ENCODE measurements around the gene PRICKLE2. TPM values are rescaled to one million over a fixed set of nuclear protein-coding genes. Genes with fewer than 3 reads are reported as not detected.

PRICKLE2 gene
- total RNA-seq, 1 experiment from 2014 or later = 0.40 TPM

DNA sequence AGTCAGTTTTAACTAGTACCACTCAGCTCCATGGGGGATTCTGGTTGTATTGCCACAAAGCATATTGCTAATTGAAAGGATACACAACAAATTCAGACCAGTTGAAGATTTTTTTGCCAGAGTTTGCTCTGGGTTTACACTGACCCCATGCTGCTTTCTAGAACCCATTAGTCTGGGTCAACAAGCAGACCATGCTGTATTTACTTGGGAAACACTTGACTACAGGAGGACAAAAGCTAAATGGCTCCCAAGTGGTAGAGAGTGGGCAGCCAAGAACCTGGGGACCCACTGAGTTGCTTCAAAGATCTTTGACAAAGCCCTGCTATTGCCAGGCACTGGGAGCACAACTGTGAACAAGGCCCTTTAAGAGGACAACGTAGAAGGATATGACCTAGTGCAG, 115.2 kb downstream of the PRICKLE2 start:
- no peaks in the 10 kb centered on the region for H3K9me3 ChIP-seq
- no peaks in the 10 kb centered on the region for H3K27me3 ChIP-seq
- H3K4me3 ChIP-seq = no peak overlapping the region
- H3K36me3 ChIP-seq = no peaks in the 10 kb centered on the region
- DNase-seq = no peak

DNA sequence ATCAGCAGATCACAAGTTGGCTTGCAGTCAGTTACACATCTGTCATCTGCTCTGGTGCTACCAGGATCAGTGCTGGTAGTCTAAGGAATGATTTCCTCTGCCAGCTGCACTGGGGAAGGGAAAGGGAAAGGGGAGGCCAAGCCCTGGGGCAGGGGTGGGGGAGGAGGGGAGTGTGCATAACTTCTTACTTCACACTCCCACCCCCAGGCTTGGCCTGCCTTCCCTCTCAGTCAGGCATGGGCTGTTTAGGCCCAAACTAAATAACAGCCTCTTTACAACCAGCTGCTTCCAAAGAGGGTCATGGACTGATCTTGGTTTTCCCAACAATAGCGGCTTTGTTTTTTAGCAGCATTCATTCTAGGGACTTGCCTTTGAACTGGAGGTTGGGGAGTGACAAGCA, 115.8 kb downstream of the PRICKLE2 start:
- no peaks in the 10 kb centered on the region for H3K27me3 ChIP-seq
- DNase-seq = no peak
- H3K9me3 ChIP-seq = no peaks in the 10 kb centered on the region
- no peaks in the 10 kb centered on the region for H3K36me3 ChIP-seq
- no peak overlapping the region for H3K4me3 ChIP-seq

DNA sequence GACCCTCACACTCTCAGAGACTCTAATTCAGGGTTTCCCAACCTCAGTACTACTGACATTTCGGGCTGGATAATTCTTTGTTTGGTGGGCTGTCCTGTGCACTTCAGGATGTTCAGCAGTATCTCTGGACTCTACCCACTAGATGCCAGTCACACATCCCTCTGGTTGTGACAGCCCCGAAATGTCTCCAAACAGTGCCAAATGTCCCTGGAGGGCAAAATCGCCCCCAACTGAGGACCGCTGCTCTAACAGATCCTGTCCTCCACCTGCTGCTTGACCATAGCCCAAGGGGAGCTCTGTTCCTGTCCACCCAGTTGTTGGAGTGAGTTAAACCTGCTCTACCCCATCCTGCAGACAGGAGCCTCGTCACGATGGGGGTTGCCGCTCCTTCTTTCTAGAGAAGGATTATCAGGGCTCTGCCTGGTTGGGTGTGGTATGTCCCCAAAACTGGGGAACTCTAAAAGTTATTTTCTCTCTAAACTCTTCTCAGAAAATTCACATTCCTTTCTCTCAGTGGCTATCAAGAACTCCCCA, 116.4 kb downstream of the PRICKLE2 start:
- no peaks in the 10 kb centered on the region for H3K27me3 ChIP-seq
- H3K4me3 ChIP-seq = no peak overlapping the region

DNA sequence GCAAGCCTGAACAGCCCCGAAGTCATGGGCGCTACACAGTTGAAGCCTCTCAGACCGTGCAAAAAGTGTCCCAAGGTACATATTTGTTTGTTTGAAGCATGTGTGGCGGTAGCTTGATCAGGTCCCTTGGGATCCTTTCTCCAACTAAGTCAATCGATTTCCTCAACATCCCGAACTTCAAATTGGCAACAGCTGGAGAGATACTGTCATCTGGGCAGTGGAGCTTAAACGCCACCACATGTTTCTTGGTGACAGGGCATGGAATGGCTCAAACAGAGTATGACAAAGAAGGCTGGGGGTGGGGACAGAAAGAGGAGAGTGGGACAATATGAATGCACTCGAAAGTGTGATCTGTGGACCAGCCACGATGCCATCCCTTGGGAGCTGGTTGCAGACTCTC, 117.0 kb downstream of the PRICKLE2 start:
- no peaks in the 10 kb centered on the region for H3K9me3 ChIP-seq
- H3K4me3 ChIP-seq = no peak overlapping the region
- H3K27me3 ChIP-seq = no peaks in the 10 kb centered on the region
- no peak for DNase-seq
- no peaks in the 10 kb centered on the region for H3K36me3 ChIP-seq

More for the DNA sequence above, 116.4 kb downstream of the PRICKLE2 start:
- DNase-seq = no peak
- H3K36me3 ChIP-seq = no peaks in the 10 kb centered on the region
- no peaks in the 10 kb centered on the region for H3K9me3 ChIP-seq

DNA sequence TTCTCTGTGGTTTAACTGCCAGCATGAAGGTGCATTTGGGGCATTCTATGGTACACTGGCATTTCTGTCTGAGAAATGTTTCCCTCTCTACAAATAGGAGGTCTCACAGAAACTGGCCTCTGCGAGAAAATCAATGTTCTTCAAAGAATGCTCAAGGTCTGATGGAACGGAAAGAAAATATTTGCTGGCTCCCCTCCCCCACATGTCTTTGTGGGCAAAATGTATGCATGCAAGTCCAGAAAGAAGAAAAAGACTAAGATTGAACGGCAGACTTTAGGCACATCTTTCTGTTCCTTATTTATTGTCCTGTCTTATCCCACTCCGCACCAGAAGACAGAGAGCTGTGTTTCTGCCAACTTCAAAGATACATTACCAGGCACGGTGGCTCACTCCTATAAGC, 118.1 kb downstream of the PRICKLE2 start:
- Histone ChIP-seq H3K36me3 (no peaks in the 10 kb centered on the region), H3K9me3 (no peaks in the 10 kb centered on the region), H3K27me3 (no peaks in the 10 kb centered on the region), H3K4me3 (no peak overlapping the region)
- no peak for DNase-seq

DNA sequence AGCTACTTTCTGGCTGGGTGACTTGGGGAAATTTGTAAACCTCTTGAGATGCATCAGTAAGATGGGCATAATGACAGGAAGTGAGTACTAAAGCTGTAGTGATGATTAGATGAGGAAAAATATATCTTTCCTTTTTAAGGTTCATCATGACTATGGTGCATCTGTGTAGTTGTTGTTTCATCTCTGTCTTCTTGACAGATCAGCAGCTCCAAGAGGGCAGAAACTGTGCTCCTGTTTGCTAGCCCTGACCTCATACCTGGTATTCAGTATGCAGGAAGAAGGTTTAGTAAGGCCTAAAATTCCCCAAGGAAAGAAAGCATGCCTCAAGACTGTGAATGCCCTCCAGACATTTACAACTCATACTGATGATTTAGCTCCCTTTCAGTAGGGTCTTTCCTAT, 119.5 kb downstream of the PRICKLE2 start:
- Histone ChIP-seq H3K36me3 (no peaks in the 10 kb centered on the region), H3K4me3 (no peak overlapping the region), H3K27me3 (no peaks in the 10 kb centered on the region), H3K9me3 (no peaks in the 10 kb centered on the region)
- no peak for DNase-seq

DNA sequence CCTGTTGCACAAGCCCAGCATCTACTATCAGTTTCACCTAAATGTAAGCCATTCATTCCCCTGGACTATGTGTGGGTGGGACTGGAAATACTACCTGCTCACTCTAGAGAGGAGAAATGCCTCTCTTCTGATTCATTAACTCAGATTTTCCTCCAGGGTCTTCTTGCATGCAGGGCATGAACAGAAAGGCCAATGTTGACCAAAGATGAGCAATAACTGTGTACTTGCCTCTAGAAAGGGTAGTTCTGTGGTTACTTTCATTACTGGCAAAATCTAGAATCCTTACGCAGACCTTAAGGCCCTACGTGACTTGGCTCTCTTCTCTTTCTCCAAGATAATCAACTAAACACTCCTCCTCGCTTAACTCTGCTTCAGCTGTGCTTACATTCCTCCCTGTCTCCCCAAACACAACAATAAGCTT, 120.6 kb downstream of the PRICKLE2 start:
- H3K9me3 ChIP-seq = no peaks in the 10 kb centered on the region
- no peaks in the 10 kb centered on the region for H3K36me3 ChIP-seq
- no peak overlapping the region for H3K4me3 ChIP-seq
- no peaks in the 10 kb centered on the region for H3K27me3 ChIP-seq
- no peak for DNase-seq

DNA sequence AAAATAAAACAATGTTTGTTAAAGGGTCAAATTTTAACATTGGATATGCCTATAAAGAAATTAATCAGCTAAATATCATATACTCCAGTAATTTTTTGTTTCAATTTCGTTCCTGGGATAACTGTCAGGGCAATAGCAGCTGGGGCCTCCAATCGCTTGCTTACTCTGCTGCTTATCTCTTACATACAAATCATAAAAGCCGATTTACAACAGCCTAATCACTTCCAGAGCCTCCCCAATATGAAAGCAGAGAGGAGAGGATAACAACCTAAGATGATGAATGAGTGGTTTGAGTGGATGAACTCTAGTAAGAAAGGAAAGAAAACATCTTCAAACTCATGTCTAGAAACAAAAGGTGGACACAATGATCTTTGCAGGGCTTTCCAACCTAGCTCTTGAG, 121.3 kb downstream of the PRICKLE2 start:
- Histone ChIP-seq H3K27me3 (no peaks in the 10 kb centered on the region), H3K36me3 (no peaks in the 10 kb centered on the region), H3K9me3 (no peaks in the 10 kb centered on the region), H3K4me3 (no peak overlapping the region)
- DNase-seq = no peak

DNA sequence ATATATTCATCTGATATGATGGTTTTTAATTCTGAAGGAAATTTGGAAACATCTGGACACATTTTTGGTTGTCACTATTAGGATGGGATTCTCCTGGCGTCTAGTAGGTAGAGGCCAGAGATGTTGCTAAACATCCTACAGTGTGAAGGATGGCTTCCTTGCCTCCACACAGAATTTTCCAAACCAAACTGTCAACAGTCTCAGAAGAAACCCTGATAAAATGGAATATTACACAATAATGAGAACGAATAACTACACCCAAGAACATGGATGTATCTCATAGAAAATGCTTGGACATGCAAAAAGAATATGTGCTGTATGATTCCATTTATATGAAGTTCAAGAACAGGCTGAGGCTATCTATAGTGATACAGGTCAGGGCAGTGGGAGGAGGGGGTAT, 122.1 kb downstream of the PRICKLE2 start:
- Histone ChIP-seq H3K4me3 (no peak overlapping the region), H3K9me3 (no peaks in the 10 kb centered on the region), H3K27me3 (no peaks in the 10 kb centered on the region), H3K36me3 (no peaks in the 10 kb centered on the region)
- DNase-seq = no peak

DNA sequence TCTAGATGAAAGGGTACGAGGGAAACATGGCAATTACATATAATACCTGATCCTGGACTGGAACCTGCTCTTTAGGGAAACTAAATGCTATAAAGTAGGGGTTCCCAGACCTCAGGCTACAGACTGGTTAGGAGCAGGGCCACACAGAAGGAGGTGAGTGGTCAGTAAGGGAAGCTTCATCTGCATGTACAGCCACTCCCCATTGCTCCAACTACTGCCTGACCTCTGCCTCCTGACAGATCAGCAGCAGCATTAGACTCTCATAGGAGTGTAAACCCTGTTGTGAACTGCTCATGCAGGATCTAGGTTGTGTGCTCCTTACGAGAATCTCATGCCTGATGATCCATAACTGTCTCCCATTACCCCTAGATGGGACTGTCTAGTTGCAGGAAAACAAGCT, 123.1 kb downstream of the PRICKLE2 start:
- Histone ChIP-seq H3K36me3 (no peaks in the 10 kb centered on the region), H3K27me3 (no peaks in the 10 kb centered on the region), H3K4me3 (no peak overlapping the region), H3K9me3 (no peaks in the 10 kb centered on the region)
- DNase-seq = no peak

DNA sequence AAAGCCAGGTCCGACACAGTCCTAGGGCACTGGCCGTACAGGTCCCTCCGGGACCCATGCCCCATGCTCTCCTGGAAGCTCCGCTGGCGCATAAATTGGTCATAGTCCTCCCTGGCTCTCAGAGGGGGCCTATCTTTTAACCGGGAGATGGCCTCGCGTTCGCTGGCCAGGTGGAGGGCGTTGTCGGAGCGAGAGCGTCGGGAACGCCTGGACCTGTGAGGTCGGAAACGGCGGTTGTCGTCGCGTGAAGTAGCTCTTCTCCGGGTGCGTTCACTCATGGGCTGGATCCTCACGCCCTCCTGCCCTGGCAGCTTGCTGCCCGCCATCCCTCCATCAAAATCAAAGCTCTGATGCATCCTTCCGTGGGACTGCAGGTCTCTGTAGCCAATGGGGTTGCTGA, 126.0 kb downstream of the PRICKLE2 start:
- no peak for DNase-seq
- no peaks in the 10 kb centered on the region for H3K36me3 ChIP-seq
- H3K27me3 ChIP-seq = no peaks in the 10 kb centered on the region
- no peaks in the 10 kb centered on the region for H3K9me3 ChIP-seq
- no peak overlapping the region for H3K4me3 ChIP-seq

DNA sequence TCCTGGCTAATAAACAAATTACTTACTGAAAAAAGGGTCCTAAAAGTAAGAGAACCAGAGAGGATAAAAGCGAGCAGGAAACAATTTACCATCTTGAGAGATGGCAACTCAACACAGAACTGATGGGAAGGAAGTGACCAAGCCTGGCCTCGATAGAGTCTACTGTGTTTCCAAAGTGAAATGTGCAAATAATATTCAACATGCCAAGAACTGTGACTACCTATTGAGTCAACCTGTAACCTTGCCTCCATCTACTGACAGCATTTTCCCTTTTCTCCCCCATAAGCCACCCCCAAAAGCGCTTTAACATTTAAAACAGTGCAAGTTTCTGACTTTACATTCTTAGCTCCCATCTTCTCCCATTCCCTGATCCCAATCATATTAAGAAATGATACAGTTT, 126.6 kb downstream of the PRICKLE2 start:
- H3K27me3 ChIP-seq = no peaks in the 10 kb centered on the region
- H3K4me3 ChIP-seq = no peak overlapping the region
- no peaks in the 10 kb centered on the region for H3K36me3 ChIP-seq
- no peaks in the 10 kb centered on the region for H3K9me3 ChIP-seq
- DNase-seq = no peak

DNA sequence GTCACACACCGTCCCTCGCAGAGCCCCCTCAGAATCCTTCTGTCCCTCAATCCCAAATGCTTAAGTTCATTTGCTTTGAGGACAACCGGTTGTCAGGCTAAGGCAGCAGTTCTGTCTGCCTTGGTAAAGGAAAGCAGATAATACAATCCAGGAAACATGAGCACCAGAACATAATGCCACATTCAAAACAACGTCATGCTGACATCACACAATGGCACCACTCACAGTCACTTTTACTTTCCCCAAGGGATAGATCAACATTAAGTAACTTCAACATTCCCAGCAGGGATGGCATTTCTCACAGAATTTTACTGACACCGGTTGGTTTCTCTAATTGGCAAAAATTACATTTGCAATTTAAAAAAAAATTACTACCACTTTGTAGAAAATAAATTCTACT, 127.3 kb downstream of the PRICKLE2 start:
- Histone ChIP-seq H3K36me3 (no peaks in the 10 kb centered on the region), H3K4me3 (no peak overlapping the region), H3K27me3 (no peaks in the 10 kb centered on the region), H3K9me3 (no peaks in the 10 kb centered on the region)
- DNase-seq = no peak

DNA sequence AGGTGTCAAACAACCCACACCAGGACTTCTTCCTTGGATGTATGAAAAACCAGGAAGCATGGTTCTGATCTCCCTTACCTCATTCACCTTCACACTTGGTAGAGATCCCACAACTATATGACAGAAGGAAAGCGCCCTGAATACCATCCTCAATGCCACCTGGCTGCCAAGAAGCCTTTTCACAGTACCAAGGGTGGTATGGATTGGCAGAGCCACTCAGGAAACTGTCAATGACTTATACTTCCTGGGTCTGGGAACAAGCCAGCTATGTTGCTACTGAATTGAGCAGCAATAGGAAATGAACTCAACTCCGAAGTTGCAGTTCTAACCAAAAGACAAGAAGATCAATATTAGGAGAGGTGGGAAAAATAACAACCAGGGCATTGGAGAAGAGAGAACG, 129.5 kb downstream of the PRICKLE2 start:
- no peak for DNase-seq
- Histone ChIP-seq H3K27me3 (no peaks in the 10 kb centered on the region), H3K4me3 (no peak overlapping the region), H3K36me3 (no peaks in the 10 kb centered on the region), H3K9me3 (no peaks in the 10 kb centered on the region)

DNA sequence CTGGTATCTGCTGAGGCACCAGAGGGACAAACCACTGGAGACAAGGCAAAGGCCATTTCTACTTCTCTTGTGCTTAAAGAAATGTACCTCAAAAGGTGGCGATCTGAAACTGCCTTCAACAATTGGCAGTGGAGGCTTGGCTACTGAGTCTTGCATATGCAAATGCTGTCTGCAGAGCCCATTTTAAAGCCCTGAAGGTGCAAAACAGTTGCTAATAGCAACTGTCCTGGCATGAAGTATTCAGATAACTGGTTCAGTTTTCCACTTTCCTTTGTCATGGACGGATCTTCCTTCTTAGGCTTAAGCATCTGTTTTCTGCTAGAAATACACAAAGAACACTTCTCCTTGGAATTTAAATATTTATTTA, 130.6 kb downstream of the PRICKLE2 start:
- Histone ChIP-seq H3K4me3 (no peak overlapping the region), H3K36me3 (no peaks in the 10 kb centered on the region), H3K9me3 (no peaks in the 10 kb centered on the region), H3K27me3 (no peaks in the 10 kb centered on the region)
- no peak for DNase-seq

DNA sequence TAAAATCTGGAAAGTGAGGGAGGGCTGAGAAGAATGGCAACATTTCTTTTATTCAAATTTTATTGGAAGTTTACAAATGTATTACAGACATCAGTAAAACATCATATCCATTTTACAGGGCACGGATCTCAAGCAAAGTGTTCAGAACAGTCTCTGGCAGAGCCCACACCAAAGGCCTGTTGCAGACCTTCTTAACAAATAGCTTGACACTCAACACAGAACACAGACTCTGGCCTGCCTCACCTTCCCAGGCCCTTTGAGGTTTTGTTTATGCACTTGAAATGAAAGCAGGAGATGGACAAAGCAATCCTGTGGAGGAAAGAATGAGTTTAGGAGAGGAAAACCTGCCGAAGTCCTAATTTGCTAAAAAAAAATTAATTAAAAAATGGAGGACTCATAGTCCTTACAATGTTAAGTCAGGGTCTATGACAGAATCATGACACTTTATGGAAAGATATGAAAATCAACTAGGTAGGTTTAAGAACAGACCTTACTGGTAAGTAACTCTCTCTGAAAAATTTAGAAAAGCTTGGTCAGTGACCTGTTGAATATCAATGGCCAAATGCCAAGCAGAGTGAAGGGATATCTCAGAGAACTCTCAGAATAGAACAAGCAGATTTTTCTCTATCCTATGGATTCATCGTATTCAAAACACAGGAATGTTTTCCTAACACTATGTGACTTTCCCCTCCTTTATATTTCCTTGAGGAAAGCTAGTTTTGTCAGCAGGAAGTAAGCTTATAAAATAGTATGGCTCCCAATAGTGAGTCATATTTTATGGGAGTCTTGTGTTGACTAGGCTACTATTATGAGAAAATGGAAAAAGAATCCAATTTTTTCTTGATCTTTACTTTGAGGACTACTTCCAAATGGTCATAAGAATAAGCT, 131.2 kb downstream of the PRICKLE2 start:
- Histone ChIP-seq H3K9me3 (no peaks in the 10 kb centered on the region), H3K36me3 (no peaks in the 10 kb centered on the region), H3K4me3 (no peak overlapping the region), H3K27me3 (no peaks in the 10 kb centered on the region)
- no peak for DNase-seq

DNA sequence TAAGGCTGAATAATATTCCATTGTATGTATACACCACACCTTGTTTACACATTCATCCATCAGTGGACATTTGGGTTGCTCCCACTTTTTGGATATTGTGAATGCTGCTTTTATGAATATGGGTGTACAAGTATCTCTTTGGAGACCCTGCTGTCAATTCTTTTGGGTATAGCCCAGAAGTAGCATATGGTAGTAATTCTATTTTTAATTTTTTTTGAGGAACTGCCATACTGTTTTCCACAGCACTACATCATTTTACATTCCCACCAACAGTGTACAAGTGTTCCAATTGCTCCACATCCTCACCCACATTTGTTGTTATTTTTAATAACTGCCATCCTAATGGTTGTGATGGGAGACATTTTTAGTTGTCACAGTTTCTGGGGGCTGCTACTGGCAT, 132.1 kb downstream of the PRICKLE2 start:
- no peaks in the 10 kb centered on the region for H3K9me3 ChIP-seq
- H3K4me3 ChIP-seq = no peak overlapping the region
- no peaks in the 10 kb centered on the region for H3K36me3 ChIP-seq
- H3K27me3 ChIP-seq = no peaks in the 10 kb centered on the region
- DNase-seq = no peak

DNA sequence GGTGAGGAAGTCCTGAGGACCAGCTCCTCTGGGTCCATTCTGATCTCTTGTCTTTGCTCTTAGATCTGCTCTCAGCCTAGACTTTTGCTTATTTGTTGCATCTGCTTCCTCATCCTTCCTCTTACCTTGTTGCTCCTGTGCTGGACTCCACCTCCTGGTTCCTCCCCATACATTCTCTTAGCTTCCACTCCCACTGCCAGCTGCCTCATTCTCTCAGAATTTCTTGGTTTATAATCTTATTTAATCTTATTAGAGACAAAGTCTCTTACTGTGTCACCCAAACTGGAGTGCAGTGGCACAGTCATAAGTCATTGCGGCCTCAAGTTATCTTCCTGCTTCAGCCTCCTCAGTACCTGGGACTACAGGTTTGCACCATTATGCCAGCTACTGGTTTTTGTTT, 133.8 kb downstream of the PRICKLE2 start:
- H3K36me3 ChIP-seq = no peaks in the 10 kb centered on the region
- no peak for DNase-seq
- no peaks in the 10 kb centered on the region for H3K9me3 ChIP-seq
- no peaks in the 10 kb centered on the region for H3K27me3 ChIP-seq
- no peak overlapping the region for H3K4me3 ChIP-seq
